ENCODE results near the gene EMILIN3.

DNA sequence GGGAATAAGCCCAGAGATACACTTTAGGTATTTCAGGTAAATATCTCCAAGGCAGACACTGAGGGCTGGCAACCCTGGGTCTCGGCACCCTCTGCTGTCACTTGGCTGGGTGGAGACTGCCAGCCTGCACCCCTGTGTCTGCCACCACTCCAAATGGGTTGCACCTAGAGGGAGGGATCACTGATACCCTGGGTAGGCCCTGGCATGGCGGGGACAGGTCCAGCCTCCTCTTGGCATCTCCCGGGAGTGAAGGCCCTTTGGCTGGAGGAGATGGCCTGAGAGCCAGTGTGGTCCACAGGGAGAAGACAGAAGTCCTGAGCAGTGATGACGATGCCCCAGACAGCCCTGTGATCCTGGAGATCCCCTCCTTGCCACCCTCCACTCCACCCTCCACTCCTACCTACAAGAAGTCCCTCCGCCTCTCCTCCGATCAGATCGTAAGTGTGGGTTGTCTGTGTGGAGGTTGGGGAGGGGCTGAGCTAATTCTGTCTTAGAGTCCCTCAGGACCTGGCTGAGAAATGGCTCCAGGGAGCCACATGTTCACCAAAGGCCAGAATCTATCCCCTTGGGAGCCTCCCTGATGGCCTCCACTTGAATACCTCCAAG is 10.9 kb downstream of the EMILIN3 start:
- TF ChIP-seq TAF1 (IDR thresholded peaks at IDR 0.05; ENCODE audit: low read depth, low read length) = no peak
- no peak for TF ChIP-seq POLR2A (IDR thresholded peaks at IDR 0.05; ENCODE audit: low read depth, low read length)
- no peak for TF ChIP-seq POLR2AphosphoS5 (IDR thresholded peaks at IDR 0.05; ENCODE audit: low read depth, low read length)
- no peak for TF ChIP-seq SPI1 (IDR thresholded peaks at IDR 0.05; ENCODE audit: low read depth, low read length)
- TF ChIP-seq POU2F2 (IDR thresholded peaks at IDR 0.05; ENCODE audit: low read depth, low read length) = no peak
